SK-N-SH treated with all-trans-retinoic acid at 6 μM for 48 hours (cell line): Measurements from ENCODE around the gene ITPR2.

Experiments used
- ATAC-seq: fragments of 200-7000 bp; cut with Tn5 transposase; 3 replicates; pipeline ENCODE4 v1.9.1; 2020; ENCODE audit warnings: mild to moderate bottlenecking, moderate library complexity
- ARNTL ChIP-seq: fragments of 450-650 bp; formaldehyde crosslinking; IDR thresholded peaks from 2 replicates; pipeline ENCODE4 v1.5.0; 2020; ENCODE audit warnings: low read depth, mild to moderate bottlenecking, moderate library complexity, borderline replicate concordance
- BACH2 ChIP-seq: fragments of 250-450 bp; sonication (Bioruptor Pico); IDR thresholded peaks from 2 replicates; pipeline ENCODE4 v1.9.0; 2021; ENCODE audit warnings: mild to moderate bottlenecking, borderline replicate concordance
- CSRNP3 ChIP-seq: fragments of 250-450 bp; sonication (Bioruptor Pico); IDR thresholded peaks from 2 replicates; pipeline ENCODE4 v1.5.1; 2021; ENCODE audit warnings: mild to moderate bottlenecking, moderate library complexity
- ESRRG ChIP-seq: fragments of 250-450 bp; sonication (Bioruptor Pico); IDR thresholded peaks from 2 replicates; pipeline ENCODE4 v1.6.1; 2021; ENCODE audit warnings: mild to moderate bottlenecking
- GLIS3 ChIP-seq: fragments of 250-450 bp; sonication (Bioruptor Pico); IDR thresholded peaks from 2 replicates; pipeline ENCODE4 v1.5.0; 2020; ENCODE audit warnings: mild to moderate bottlenecking, moderate library complexity
- OSR1 ChIP-seq: fragments of 250-450 bp; sonication (Bioruptor Pico); IDR thresholded peaks from 2 replicates; pipeline ENCODE4 v1.8.0; 2022; ENCODE audit warnings: moderate library complexity, mild to moderate bottlenecking, inconsistent platforms
- PATZ1 ChIP-seq: fragments of 250-450 bp; sonication (Bioruptor Pico); IDR thresholded peaks from 2 replicates; pipeline ENCODE4 v1.8.0; 2020; ENCODE audit warnings: mild to moderate bottlenecking, moderate library complexity, borderline replicate concordance
- POU6F1 ChIP-seq: fragments of 250-450 bp; sonication (Bioruptor Pico); IDR thresholded peaks from 2 replicates; pipeline ENCODE4 v1.8.0; 2021; ENCODE audit warnings: low read depth, mild to moderate bottlenecking, moderate library complexity, borderline replicate concordance
- PPARA ChIP-seq: fragments of 250-450 bp; sonication (Bioruptor Pico); IDR thresholded peaks from 2 replicates; pipeline ENCODE4 v1.5.0; 2020; ENCODE audit warnings: mild to moderate bottlenecking, borderline replicate concordance
- RARB ChIP-seq: fragments of 250-450 bp; sonication (Bioruptor Pico); IDR thresholded peaks from 2 replicates; pipeline ENCODE4 v1.8.0; 2021; ENCODE audit warnings: mild to moderate bottlenecking, moderate library complexity
- TCF4 ChIP-seq: fragments of 250-450 bp; sonication (Bioruptor Pico); IDR thresholded peaks from 2 replicates; pipeline ENCODE4 v1.8.0; 2021; ENCODE audit warnings: mild to moderate bottlenecking, moderate library complexity, borderline replicate concordance
- TOX ChIP-seq: fragments of 250-450 bp; sonication (Bioruptor Pico); IDR thresholded peaks from 2 replicates; pipeline ENCODE4 v1.8.0; 2021; ENCODE audit warnings: mild to moderate bottlenecking, moderate library complexity, borderline replicate concordance
- ZC3H10 ChIP-seq: fragments of 250-450 bp; sonication (Bioruptor Pico); IDR thresholded peaks from 2 replicates; pipeline ENCODE4 v1.5.1; 2021; ENCODE audit warnings: mild to moderate bottlenecking, moderate library complexity
- ZFP30 ChIP-seq: fragments of 450-650 bp; formaldehyde crosslinking; IDR thresholded peaks from 2 replicates; pipeline ENCODE4 v1.5.0; 2022; ENCODE audit warnings: mild to moderate bottlenecking, moderate library complexity
- ZNF565 ChIP-seq: fragments of 450-650 bp; formaldehyde crosslinking; conservative IDR thresholded peaks from 2 replicates; pipeline ENCODE4 v1.5.0; 2020; ENCODE audit warnings: low read depth, mild to moderate bottlenecking, moderate library complexity
- ZNF8 ChIP-seq: fragments of 450-650 bp; formaldehyde crosslinking; IDR thresholded peaks from 2 replicates; pipeline ENCODE4 v1.5.0; 2020; ENCODE audit warnings: mild to moderate bottlenecking, moderate library complexity
- TF ChIP-seq, protein P1 (sequence below): fragments of 250-450 bp; sonication (Bioruptor Pico); IDR thresholded peaks from 2 replicates; pipeline ENCODE4 v1.5.0; 2020; ENCODE audit warnings: mild to moderate bottlenecking, moderate library complexity

Gene ITPR2

GRCh38 chr12:26713885-26714383, 119.1 kb downstream of the ITPR2 start:
- TF ChIP-seq BACH2, result no peak
- no peak for TF ChIP-seq PPARA
- TF ChIP-seq RARB (CRISPR knock-in tag), result no peak
- TF ChIP-seq ZFP30 (CRISPR knock-in tag), result no peak
- ATAC-seq, result no peak

- ATAC-seq, result no peak
- TF ChIP-seq ZFP30 (CRISPR knock-in tag), result no peak
- no peak for TF ChIP-seq ZNF8 (CRISPR knock-in tag)
- TF ChIP-seq, all 23 proteins: peak for 0
Observed at GRCh38 chr12:26712892-26713291, 120.1 kb downstream of the ITPR2 start.

- TF ChIP-seq OSR1 (no peak), ESRRG (CRISPR knock-in tag) (no peak), RARB (CRISPR knock-in tag) (no peak), POU6F1 (CRISPR knock-in tag) (no peak), PATZ1 (no peak), TCF4 (CRISPR knock-in tag) (no peak)
- ATAC-seq, result no peak
Observed at GRCh38 chr12:26711569-26711968, 121.4 kb downstream of the ITPR2 start.

- peak; percentile 53; the same call in 2 of the 3 replicates for ATAC-seq
- no peak for TF ChIP-seq ARNTL (CRISPR knock-in tag)
- TF ChIP-seq TOX (CRISPR knock-in tag), result no peak
- no peak for TF ChIP-seq ZNF8 (CRISPR knock-in tag)
- no peak for TF ChIP-seq CSRNP3 (CRISPR knock-in tag)
- TF ChIP-seq, protein P1, sequence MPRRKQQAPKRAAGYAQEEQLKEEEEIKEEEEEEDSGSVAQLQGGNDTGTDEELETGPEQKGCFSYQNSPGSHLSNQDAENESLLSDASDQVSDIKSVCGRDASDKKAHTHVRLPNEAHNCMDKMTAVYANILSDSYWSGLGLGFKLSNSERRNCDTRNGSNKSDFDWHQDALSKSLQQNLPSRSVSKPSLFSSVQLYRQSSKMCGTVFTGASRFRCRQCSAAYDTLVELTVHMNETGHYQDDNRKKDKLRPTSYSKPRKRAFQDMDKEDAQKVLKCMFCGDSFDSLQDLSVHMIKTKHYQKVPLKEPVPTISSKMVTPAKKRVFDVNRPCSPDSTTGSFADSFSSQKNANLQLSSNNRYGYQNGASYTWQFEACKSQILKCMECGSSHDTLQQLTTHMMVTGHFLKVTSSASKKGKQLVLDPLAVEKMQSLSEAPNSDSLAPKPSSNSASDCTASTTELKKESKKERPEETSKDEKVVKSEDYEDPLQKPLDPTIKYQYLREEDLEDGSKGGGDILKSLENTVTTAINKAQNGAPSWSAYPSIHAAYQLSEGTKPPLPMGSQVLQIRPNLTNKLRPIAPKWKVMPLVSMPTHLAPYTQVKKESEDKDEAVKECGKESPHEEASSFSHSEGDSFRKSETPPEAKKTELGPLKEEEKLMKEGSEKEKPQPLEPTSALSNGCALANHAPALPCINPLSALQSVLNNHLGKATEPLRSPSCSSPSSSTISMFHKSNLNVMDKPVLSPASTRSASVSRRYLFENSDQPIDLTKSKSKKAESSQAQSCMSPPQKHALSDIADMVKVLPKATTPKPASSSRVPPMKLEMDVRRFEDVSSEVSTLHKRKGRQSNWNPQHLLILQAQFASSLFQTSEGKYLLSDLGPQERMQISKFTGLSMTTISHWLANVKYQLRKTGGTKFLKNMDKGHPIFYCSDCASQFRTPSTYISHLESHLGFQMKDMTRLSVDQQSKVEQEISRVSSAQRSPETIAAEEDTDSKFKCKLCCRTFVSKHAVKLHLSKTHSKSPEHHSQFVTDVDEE (CRISPR knock-in tag), result no peak
Observed at GRCh38 chr12:26711072-26711471, 121.9 kb downstream of the ITPR2 start.

DNA sequence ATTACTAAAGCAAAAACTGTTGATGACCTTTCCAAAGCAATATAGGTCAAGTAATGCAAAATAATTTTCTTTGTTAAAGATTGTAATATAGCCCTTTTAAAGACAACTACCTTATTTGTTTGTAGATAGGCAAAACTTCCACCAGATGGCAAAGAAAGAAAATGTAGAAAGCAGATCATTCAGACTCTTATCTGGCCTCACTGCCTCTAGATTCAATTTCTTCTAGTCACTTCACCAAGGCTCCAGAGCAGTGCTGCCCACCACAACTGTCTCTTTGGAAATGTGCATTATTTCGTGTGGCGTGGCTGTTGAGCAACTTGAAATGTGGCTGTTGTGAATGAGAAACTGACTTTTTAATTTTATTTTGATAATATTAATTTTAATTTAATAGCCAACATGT, 127.1 kb downstream of the ITPR2 start:
- no peak for TF ChIP-seq ZC3H10 (CRISPR knock-in tag)
- TF ChIP-seq OSR1, result no peak
- no peak for TF ChIP-seq ZNF565 (CRISPR knock-in tag)
- no peak for TF ChIP-seq GLIS3 (CRISPR knock-in tag)
- no peak for ATAC-seq
